ENCODE data around the gene CD247. TPM values are rescaled to one million over a fixed set of nuclear protein-coding genes. Genes with fewer than 3 reads are reported as not detected.

The CD247 gene
- total and polyA plus RNA-seq, 2 of the 4 experiments (the other 2 are of a cell fraction) = not detected

DNA sequence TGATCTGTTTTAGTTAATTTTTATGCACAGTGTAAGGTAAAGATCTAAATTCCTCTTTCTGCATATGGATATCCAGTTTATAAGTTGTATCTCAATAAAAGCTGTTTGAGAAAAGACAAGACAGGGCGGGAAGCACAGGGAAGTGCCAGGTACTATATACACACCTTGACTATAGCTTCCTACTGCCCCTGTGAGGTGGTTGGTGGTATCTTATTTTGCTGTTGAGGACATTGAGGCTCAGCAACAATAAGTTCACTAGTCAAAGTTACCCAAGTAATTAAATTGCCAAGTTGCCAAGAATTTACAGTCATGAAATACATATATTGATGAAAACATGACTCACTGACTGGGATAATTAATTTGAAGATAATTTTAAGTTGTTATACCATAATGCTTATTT lies 109.1 kb downstream of the CD247 start:
- intact Hi-C loops (cut with micrococcal nuclease) = no loop called here
- no TSS peak for BruUV-seq (replicated peaks)
- TF ChIP-seq CHD1 (IDR thresholded peaks at IDR 0.05; ENCODE audit: low read depth, low read length) (no peak), NFE2L2 (IDR thresholded peaks at IDR 0.05; ENCODE audit: low read depth, low read length) (no peak), RCOR1 (IDR thresholded peaks at IDR 0.05; ENCODE audit: insufficient replicate concordance, low read length) (no peak), POLR2A (IDR thresholded peaks at IDR 0.05; ENCODE audit: low read depth, low read length) (no peak), RAD21 (IDR thresholded peaks at IDR 0.05; ENCODE audit: low read length) (no peak), MAZ (IDR thresholded peaks at IDR 0.05; ENCODE audit: borderline replicate concordance, low read depth, low read length) (no peak), SMC3 (IDR thresholded peaks at IDR 0.05; ENCODE audit: low read depth, low read length) (no peak), BHLHE40 (IDR thresholded peaks at IDR 0.05; ENCODE audit: low read depth, low read length) (no peak), FOS (IDR thresholded peaks at IDR 0.05; ENCODE audit: low read depth, low read length) (no peak)
- TF ChIP-seq, protein P1, sequence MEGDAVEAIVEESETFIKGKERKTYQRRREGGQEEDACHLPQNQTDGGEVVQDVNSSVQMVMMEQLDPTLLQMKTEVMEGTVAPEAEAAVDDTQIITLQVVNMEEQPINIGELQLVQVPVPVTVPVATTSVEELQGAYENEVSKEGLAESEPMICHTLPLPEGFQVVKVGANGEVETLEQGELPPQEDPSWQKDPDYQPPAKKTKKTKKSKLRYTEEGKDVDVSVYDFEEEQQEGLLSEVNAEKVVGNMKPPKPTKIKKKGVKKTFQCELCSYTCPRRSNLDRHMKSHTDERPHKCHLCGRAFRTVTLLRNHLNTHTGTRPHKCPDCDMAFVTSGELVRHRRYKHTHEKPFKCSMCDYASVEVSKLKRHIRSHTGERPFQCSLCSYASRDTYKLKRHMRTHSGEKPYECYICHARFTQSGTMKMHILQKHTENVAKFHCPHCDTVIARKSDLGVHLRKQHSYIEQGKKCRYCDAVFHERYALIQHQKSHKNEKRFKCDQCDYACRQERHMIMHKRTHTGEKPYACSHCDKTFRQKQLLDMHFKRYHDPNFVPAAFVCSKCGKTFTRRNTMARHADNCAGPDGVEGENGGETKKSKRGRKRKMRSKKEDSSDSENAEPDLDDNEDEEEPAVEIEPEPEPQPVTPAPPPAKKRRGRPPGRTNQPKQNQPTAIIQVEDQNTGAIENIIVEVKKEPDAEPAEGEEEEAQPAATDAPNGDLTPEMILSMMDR (conservative IDR thresholded peaks at IDR 0.05; ENCODE audit: low read depth, low read length) = no peak
- TF ChIP-seq, protein P2, sequence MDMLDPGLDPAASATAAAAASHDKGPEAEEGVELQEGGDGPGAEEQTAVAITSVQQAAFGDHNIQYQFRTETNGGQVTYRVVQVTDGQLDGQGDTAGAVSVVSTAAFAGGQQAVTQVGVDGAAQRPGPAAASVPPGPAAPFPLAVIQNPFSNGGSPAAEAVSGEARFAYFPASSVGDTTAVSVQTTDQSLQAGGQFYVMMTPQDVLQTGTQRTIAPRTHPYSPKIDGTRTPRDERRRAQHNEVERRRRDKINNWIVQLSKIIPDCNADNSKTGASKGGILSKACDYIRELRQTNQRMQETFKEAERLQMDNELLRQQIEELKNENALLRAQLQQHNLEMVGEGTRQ (IDR thresholded peaks at IDR 0.05; ENCODE audit: low read depth, low read length) = no peak

More for the DNA sequence above, 109.1 kb downstream of the CD247 start:
- Histone ChIP-seq H3K36me3 (ENCODE audit: control insufficient read depth, insufficient read depth, low read length) (peaks cover 7% of the 10 kb centered on the region), H3K18ac (ENCODE audit: low read depth, low read length) (no peak overlapping the region), H4K91ac (ENCODE audit: insufficient read depth, low read depth, low read length) (no peak overlapping the region), H3K56ac (ENCODE audit: extremely low read depth, insufficient read depth, low read length) (no peak overlapping the region), H2BK120ac (ENCODE audit: low read depth, low read length) (no peak overlapping the region), H3K9me1 (ENCODE audit: insufficient read depth, low read length) (no peaks in the 10 kb centered on the region), H4K20me1 (ENCODE audit: insufficient read depth, low read length) (no peaks in the 10 kb centered on the region), H3K14ac (replicated peaks; ENCODE audit: low read depth, low read length) (no peak overlapping the region), H3K4me3 (ENCODE audit: insufficient read depth, low read depth, low read length) (no peak overlapping the region), H2AK9ac (replicated peaks; ENCODE audit: low read depth, low read length, poor library complexity) (no peak overlapping the region), H3K9me3 (ENCODE audit: control insufficient read depth, insufficient read depth, low read length) (no peaks in the 10 kb centered on the region), H2BK20ac (ENCODE audit: low read depth, low read length) (no peak overlapping the region), H3K23ac (ENCODE audit: low read depth, low read length) (no peak overlapping the region), H3K27me3 (ENCODE audit: control insufficient read depth, insufficient read depth, low read length) (no peaks in the 10 kb centered on the region), H4K5ac (ENCODE audit: low read depth, low read length) (no peak overlapping the region), H3K4ac (ENCODE audit: low read depth, low read length) (no peak overlapping the region), H3K27ac (ENCODE audit: insufficient read depth, low read length) (no peak overlapping the region), H3K79me1 (ENCODE audit: low read depth in 1 of 2, low read length in 2 of 2) (no peaks in the 10 kb centered on the region), H2AFZ (replicated peaks; ENCODE audit: low read length, poor library complexity) (no peak overlapping the region), H2BK5ac (ENCODE audit: low read depth, low read length, poor library complexity, severe bottlenecking) (no peak overlapping the region), H3K4me2 (ENCODE audit: low read depth, low read length) (no peak overlapping the region), H2AK5ac (ENCODE audit: low read depth, low read length) (no peak overlapping the region), H3K9ac (ENCODE audit: low read depth, low read length) (no peak overlapping the region), H2BK15ac (ENCODE audit: low read depth, low read length) (no peak overlapping the region), H4K8ac (ENCODE audit: low read depth in 2 of 2, low read length in 2 of 2) (no peak overlapping the region), H3K4me1 (ENCODE audit: control insufficient read depth, insufficient read depth, low read length) (no peaks in the 10 kb centered on the region)
- no CpG with 5 or more reads among the region's 1 CpG for WGBS, 2 experiments (ENCODE audit: extremely low coverage in 2 of 2, insufficient read length in 1 of 2)
- DNase-seq (no peak), ATAC-seq (ENCODE audit: low read depth) (no peak)
- in situ Hi-C loops (cut with MboI; ENCODE audit: low sequenced_read_pairs) (no loop called here), dilution Hi-C loops (cut with HindIII; ENCODE audit: low sequenced_read_pairs, unreplicated experiment) (no loop called here)
- ChIA-PET CTCF (interaction anchor here (0.6 to 0.9 kb wide), 2 partner anchors 154 to 500 kb away, joined by 3 read pairs; no protein-coding TSS in a partner anchor), POLR2A (ENCODE audit: unreplicated experiment) (no interaction called here)
